Neural progenitor cell (in vitro differentiated cells): ENCODE measurements around the gene CDK12.

Experiments used
- CTCF ChIP-seq: fragments of 200-600 bp; sonication (generic); IDR thresholded peaks from 2 replicates; pipeline ENCODE4 v1.5.1; 2017; ENCODE audit warnings: antibody characterized with exemption, mild to moderate bottlenecking
- EZH2 ChIP-seq: fragments of 200-600 bp; sonication (generic); IDR thresholded peaks from 2 replicates; pipeline ENCODE4 v1.6.1; 2017; ENCODE audit warnings: antibody characterized with exemption, mild to moderate bottlenecking, moderate library complexity
- EZH2phosphoT487 ChIP-seq: fragments of 200-600 bp; sonication (generic); IDR thresholded peaks from 2 replicates; pipeline ENCODE4 v1.6.1; 2017; ENCODE audit warnings: antibody characterized with exemption

- no peak for TF ChIP-seq CTCF
- no peak for TF ChIP-seq EZH2
- no peak for TF ChIP-seq EZH2phosphoT487
Observed at GRCh38 chr17:39562395-39562794, 101.1 kb downstream of the CDK12 start.
